Measurements from ENCODE around the gene PLB1. TPM values are rescaled to one million over a fixed set of nuclear protein-coding genes. Genes with fewer than 3 reads are reported as not detected.

PLB1 gene
- total RNA-seq, 1 experiment from 2014 or later, result 0.44 TPM

DNA sequence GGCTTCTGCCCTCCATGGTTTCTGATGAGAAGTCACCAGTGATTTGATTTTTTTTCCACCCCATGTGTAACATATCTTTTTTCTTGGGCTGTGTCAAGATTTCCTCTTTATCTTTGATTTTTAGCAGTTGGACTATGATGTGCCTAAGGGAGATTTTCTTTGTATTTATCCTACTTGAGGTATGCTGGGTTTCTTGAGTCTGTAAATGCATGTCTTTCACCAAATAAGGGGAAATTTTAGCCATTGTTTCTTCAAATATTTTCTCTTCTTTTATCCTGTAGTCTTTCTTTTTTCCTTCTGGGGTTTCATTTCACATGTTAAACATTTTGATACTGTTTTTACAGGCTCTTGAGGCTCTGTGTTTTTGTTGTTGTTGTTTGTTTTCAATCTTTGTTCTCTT is 33.7 kb upstream of the PLB1 start:
- TF ChIP-seq TP53 (CRISPR knock-in tag; IDR thresholded peaks at IDR 0.05) (no peak), ZNF396 (CRISPR knock-in tag; IDR thresholded peaks at IDR 0.05; ENCODE audit: borderline replicate concordance) (no peak), ZNF138 (CRISPR knock-in tag; conservative IDR thresholded peaks at IDR 0.05) (no peak), PRDM15 (CRISPR knock-in tag; IDR thresholded peaks at IDR 0.05) (no peak), CREB1 (CRISPR knock-in tag; IDR thresholded peaks at IDR 0.05) (no peak), ZNF671 (CRISPR knock-in tag; IDR thresholded peaks at IDR 0.05) (no peak), GABPB1 (CRISPR knock-in tag; IDR thresholded peaks at IDR 0.05) (no peak), KAT7 (CRISPR knock-in tag; IDR thresholded peaks at IDR 0.05; ENCODE audit: borderline replicate concordance) (no peak), EMX1 (CRISPR knock-in tag; IDR thresholded peaks at IDR 0.05) (no peak), PRRX2 (CRISPR knock-in tag; IDR thresholded peaks at IDR 0.05) (no peak), NR1H2 (CRISPR knock-in tag; IDR thresholded peaks at IDR 0.05) (no peak), ZNF423 (CRISPR knock-in tag; IDR thresholded peaks at IDR 0.05) (no peak), MAX (CRISPR knock-in tag; IDR thresholded peaks at IDR 0.05) (no peak), ZNF532 (CRISPR knock-in tag; IDR thresholded peaks at IDR 0.05; ENCODE audit: borderline replicate concordance) (no peak), ETV6 (CRISPR knock-in tag; IDR thresholded peaks at IDR 0.05) (no peak), MYBL2 (CRISPR knock-in tag; IDR thresholded peaks at IDR 0.05) (no peak)
- TF ChIP-seq, protein P1, sequence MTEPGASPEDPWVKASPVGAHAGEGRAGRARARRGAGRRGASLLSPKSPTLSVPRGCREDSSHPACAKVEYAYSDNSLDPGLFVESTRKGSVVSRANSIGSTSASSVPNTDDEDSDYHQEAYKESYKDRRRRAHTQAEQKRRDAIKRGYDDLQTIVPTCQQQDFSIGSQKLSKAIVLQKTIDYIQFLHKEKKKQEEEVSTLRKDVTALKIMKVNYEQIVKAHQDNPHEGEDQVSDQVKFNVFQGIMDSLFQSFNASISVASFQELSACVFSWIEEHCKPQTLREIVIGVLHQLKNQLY (CRISPR knock-in tag; IDR thresholded peaks at IDR 0.05), result no peak
- TF ChIP-seq, protein P2, sequence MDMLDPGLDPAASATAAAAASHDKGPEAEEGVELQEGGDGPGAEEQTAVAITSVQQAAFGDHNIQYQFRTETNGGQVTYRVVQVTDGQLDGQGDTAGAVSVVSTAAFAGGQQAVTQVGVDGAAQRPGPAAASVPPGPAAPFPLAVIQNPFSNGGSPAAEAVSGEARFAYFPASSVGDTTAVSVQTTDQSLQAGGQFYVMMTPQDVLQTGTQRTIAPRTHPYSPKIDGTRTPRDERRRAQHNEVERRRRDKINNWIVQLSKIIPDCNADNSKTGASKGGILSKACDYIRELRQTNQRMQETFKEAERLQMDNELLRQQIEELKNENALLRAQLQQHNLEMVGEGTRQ (CRISPR knock-in tag; IDR thresholded peaks at IDR 0.05), result no peak
- TF ChIP-seq, protein P3, sequence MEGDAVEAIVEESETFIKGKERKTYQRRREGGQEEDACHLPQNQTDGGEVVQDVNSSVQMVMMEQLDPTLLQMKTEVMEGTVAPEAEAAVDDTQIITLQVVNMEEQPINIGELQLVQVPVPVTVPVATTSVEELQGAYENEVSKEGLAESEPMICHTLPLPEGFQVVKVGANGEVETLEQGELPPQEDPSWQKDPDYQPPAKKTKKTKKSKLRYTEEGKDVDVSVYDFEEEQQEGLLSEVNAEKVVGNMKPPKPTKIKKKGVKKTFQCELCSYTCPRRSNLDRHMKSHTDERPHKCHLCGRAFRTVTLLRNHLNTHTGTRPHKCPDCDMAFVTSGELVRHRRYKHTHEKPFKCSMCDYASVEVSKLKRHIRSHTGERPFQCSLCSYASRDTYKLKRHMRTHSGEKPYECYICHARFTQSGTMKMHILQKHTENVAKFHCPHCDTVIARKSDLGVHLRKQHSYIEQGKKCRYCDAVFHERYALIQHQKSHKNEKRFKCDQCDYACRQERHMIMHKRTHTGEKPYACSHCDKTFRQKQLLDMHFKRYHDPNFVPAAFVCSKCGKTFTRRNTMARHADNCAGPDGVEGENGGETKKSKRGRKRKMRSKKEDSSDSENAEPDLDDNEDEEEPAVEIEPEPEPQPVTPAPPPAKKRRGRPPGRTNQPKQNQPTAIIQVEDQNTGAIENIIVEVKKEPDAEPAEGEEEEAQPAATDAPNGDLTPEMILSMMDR (IDR thresholded peaks at IDR 0.05), result no peak
- Mint-ChIP-seq H3K9me3 (peaks cover 15% of the 10 kb centered on the region), H3K27me3 (ENCODE audit: low read depth) (no peaks in the 10 kb centered on the region), H3K27ac (no peak overlapping the region), H3K4me3 (no peak overlapping the region), H3K36me3 (no peaks in the 10 kb centered on the region), H3K4me1 (no peaks in the 10 kb centered on the region)
- DNase-seq (ENCODE audit: low spot score) (no peak), ATAC-seq (no peak)
- CTCF ChIA-PET, result no interaction called here
- POLR2A ChIA-PET, result no interaction called here
